ENCODE data around the gene EGLN2.
"Not testable (repeated sequence)": the region's sequence is repeated elsewhere in the genome, so short reads cannot be mapped to it uniquely, and the experiment has no call there.

EGLN2 gene

GRCh38 chr19:40850277-40850676 lies 51.3 kb downstream of the EGLN2 start, which contains the start of gene CYP2A6:
TSS of gene CYP2A6 (minus strand) at chr19:40850447. CDS start at chr19:40850426, 21 bp downstream.
- DNase-seq: not testable (repeated sequence)

GRCh38 chr19:40852467-40853152 lies 53.6 kb downstream of the EGLN2 start:
- DNase-seq: not testable (repeated sequence)

Data from activated CD4-positive, CD25-positive, alpha-beta regulatory T cell treated with anti-CD3 and anti-CD28 coated beads, Interleukin-2, amount 50 U/mL, for 72 hours (primary cell).